ENCODE results near the gene CD300LG.

DNA sequence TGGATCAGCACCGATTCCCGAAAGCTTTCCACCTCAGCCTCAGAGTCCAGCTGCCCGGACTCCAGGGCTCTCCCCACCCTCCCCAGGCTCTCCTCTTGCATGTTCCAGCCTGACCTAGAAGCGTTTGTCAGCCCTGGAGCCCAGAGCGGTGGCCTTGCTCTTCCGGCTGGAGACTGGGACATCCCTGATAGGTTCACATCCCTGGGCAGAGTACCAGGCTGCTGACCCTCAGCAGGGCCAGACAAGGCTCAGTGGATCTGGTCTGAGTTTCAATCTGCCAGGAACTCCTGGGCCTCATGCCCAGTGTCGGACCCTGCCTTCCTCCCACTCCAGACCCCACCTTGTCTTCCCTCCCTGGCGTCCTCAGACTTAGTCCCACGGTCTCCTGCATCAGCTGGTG, 15.0 kb downstream of the CD300LG start:
- TF ChIP-seq POLR2A (IDR thresholded peaks at IDR 0.05; ENCODE audit: low read length) (no peak), GATA1 (IDR thresholded peaks at IDR 0.05; ENCODE audit: low read depth, low read length) (no peak)
